Choroid plexus epithelial cell (primary cell): Measurements from ENCODE around the gene CA10.

Source experiments
- DNase-seq: peaks from one replicate; pipeline ENCODE4 v3.0.0-alpha.2; 2010; ENCODE audit warnings: low read depth
- H3K4me3 ChIP-seq: 2 replicates; pipeline ENCODE4 v1.5.1; 2011; ENCODE audit warnings: low read depth, mild to moderate bottlenecking, control low read depth, low read length, moderate library complexity
- CTCF ChIP-seq: conservative IDR thresholded peaks from 2 replicates; pipeline ENCODE4 v1.5.1; 2011; ENCODE audit warnings: low read depth, mild to moderate bottlenecking, control low read depth, inconsistent platforms, low read length, moderate library complexity

CA10 gene

GRCh38 chr17:51813784-51814174, 344.7 kb downstream of the CA10 start:
- TF ChIP-seq CTCF: no peak
- H3K4me3 ChIP-seq: no peak overlapping the region
- no peak for DNase-seq

- H3K4me3 ChIP-seq: no peak overlapping the region
- TF ChIP-seq CTCF: no peak
- DNase-seq: no peak
These were observed 345.3 kb downstream of the CA10 start for GRCh38 chr17:51813140-51813783.

- TF ChIP-seq CTCF: no peak
- H3K4me3 ChIP-seq: no peak overlapping the region
- DNase-seq: no peak
These were observed 351.1 kb downstream of the CA10 start for GRCh38 chr17:51807460-51807859.

GRCh38 chr17:51805765-51806164, 352.7 kb downstream of the CA10 start:
- TF ChIP-seq CTCF: no peak
- no peak for DNase-seq
- no peak overlapping the region for H3K4me3 ChIP-seq

- DNase-seq: no peak
These were observed 353.3 kb downstream of the CA10 start for GRCh38 chr17:51805185-51805584.

GRCh38 chr17:51803161-51803560, 355.4 kb downstream of the CA10 start:
- no peak overlapping the region for H3K4me3 ChIP-seq
- no peak for DNase-seq
- TF ChIP-seq CTCF: no peak

More at GRCh38 chr17:51805185-51805584, 353.3 kb downstream of the CA10 start:
- no peak for TF ChIP-seq CTCF
- no peak overlapping the region for H3K4me3 ChIP-seq

GRCh38 chr17:51802544-51802943, 356.0 kb downstream of the CA10 start:
- H3K4me3 ChIP-seq: no peak overlapping the region
- no peak for TF ChIP-seq CTCF
- DNase-seq: no peak
